Right kidney (tissue), 1 donor: ENCODE measurements around the gene DLG2.

Source experiments
- DNase-seq: peaks from one replicate; pipeline ENCODE4 v3.0.0-alpha.2; 2016

The DLG2 gene

GRCh38 chr11:85551881-85552280, 75.3 kb downstream of the DLG2 start:
- no peak for DNase-seq

- DNase-seq: no peak
These were observed 85.5 kb downstream of the DLG2 start for GRCh38 chr11:85541683-85542082.

DNA sequence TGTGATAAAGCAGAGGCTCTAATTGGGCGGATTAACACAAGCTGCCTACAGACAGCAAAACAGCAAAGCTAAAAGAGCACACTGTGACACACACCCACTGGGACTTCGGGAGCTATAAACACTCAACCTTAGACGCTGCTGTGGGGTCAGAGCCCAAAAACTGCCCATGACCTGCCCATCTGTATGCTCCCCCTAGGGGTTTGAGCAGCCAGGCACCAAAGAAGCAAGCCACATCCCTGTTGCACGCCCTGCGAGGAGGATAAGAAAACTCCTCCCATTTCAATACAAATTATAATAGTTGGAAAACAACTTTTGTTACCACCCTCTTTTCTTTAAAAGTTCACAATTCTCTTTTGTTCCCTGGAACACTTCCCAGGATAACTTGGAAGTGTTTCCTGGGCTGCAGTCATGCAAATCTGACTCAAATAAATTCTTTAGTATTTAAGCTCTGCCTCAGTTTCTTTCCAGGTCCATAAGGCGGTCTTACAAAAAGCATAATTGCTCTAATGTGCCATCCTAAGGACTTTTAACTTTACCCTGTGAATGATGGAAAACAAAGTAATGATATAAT, 86.4 kb downstream of the DLG2 start:
- no peak for DNase-seq

DNA sequence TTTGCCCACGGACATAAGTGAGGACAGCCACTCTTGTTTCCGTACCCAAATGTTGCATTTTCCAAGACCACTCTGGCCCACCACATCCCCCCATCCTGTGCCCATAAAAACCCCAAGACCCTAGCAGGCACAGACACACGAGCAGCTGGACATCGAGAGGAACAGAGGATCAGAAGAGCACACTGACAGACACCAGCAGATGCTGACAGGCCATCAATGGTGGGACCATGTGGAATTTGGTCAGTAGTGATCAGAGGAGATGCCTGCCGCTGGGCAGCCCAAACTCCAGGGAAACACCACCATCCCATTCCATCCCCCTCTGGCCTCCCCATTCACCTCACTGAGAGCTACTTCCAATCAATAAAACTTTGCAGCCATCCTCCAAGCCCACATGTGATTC, 87.0 kb downstream of the DLG2 start:
- no peak for DNase-seq

- DNase-seq: no peak
These were observed 87.4 kb downstream of the DLG2 start for GRCh38 chr11:85539740-85540139.

- no peak for DNase-seq
These were observed 88.0 kb downstream of the DLG2 start for GRCh38 chr11:85539029-85539689.

DNA sequence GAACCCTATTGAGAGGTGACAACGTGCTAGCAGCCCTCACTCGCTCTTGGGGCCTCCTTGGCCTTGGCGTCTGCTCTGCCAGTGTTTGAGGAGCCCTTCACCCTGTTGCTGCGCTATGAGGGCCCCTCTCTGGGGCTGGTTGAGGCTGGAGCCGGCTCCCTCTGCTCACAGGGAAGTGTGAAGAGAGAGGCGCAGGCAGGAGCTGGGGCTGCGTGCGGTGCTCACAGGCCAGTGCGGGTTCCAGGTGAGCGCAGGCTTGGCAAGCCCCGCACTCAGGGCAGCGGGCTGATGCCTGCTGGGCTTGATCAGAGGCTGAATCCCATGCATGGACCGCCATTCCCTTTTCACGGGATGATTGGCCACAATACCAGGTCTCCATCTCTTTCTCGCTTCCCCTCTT, 90.7 kb downstream of the DLG2 start:
- DNase-seq: no peak

DNA sequence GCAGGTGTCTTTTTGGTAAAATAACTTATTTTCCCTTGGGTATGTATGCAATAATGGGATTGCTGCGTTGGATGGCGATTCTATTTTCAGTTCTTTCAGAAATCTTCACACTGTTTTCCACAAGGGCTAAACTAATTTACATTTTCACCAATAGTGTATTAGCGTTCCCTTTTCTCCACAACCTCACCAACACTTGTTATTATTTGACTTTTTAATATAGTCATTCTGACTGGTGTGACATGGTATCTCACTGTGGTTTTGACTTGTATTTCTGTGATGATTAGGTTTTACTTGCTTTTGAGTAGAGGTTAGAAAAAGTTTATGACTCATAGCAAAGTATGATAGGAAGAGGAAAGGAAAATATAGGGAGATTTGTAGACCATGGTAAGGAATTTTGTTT, 92.3 kb downstream of the DLG2 start:
- no peak for DNase-seq

DNA sequence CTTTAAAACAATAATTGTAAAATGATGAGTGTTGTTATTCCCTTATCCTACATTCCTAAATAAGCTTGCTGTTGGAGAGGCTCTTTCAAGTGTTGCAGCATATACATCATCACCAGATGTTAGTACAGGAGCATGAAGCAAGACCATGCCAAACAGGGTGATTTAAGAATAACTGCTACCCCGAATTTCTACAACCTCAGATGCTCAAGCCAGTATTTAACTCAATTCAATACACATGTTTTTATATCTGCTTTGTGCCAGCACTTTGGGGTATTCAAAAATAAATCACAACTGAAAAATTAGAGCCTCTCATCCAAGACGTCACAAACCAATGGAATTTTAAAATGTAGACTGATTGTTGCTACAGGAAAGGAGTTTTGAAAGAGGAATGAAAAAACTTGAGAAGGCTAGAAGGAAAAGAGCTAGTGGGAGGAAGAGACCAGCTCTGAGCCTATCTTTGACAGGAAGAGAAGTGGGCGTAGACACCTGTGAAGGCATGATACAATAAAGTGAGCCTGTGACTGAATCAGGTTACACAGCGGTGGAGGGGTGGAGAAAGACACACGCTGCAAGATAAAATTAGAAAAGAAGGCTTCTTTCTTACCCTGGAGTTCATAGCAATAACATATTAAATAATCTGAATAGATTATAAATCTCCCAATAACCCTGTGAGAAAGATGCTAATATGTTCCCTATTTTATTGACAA, 95.8 kb downstream of the DLG2 start:
- no peak for DNase-seq

- DNase-seq: no peak
These were observed 96.5 kb downstream of the DLG2 start for GRCh38 chr11:85530634-85531033.

- DNase-seq: no peak
These were observed 100.6 kb downstream of the DLG2 start for GRCh38 chr11:85526564-85526963.

GRCh38 chr11:85525686-85526085, 101.5 kb downstream of the DLG2 start:
- no peak for DNase-seq

- no peak for DNase-seq
These were observed 109.9 kb downstream of the DLG2 start for GRCh38 chr11:85517272-85517671.

DNA sequence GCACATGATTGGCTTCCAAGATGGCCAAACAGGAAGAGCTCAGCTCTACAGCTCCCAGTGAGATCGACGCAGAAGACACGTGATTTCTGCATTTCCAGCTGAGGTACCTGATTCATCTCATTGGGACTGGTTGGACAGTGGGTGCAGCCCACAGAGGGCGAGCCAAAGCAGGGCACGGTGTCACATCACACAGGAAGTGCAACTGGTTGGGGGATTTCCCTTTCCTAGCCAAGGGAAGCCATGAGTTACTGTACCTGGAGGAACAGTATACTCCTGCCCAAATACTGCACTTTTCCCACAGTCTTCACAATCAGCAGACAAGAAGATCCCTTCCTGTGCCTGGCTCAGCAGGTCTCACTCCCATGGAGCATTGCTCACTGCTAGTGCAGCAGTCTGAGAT, 131.2 kb downstream of the DLG2 start:
- no peak for DNase-seq

DNA sequence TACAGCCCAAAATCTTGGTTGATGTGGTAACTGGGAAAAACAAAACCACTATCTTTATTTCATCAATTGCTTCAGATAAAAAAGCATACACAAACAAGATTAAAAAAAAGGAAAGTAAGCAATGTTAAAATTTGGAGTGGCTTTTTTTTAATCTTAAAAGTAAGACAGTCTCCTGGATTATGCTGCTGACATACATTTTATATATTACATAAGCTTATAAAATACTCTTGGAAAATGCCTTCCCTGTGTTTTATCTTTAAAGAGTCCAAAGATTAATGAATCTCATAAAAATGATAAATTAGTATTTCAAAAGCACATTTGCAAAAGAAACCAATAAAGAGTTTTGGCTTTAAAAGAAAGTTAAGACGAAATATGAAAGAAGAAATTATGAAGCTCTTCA, 132.7 kb downstream of the DLG2 start:
- no peak for DNase-seq

GRCh38 chr11:85485902-85486301, 141.2 kb downstream of the DLG2 start:
- DNase-seq: no peak

GRCh38 chr11:85483861-85484260, 143.3 kb downstream of the DLG2 start:
- no peak for DNase-seq

- no peak for DNase-seq
These were observed 145.3 kb downstream of the DLG2 start for GRCh38 chr11:85481862-85482261.

- no peak for DNase-seq
These were observed 151.3 kb downstream of the DLG2 start for GRCh38 chr11:85475660-85476517.

GRCh38 chr11:85472953-85473352, 154.2 kb downstream of the DLG2 start:
- DNase-seq: no peak

- no peak for DNase-seq
These were observed 162.9 kb downstream of the DLG2 start for GRCh38 chr11:85464283-85464682.

DNA sequence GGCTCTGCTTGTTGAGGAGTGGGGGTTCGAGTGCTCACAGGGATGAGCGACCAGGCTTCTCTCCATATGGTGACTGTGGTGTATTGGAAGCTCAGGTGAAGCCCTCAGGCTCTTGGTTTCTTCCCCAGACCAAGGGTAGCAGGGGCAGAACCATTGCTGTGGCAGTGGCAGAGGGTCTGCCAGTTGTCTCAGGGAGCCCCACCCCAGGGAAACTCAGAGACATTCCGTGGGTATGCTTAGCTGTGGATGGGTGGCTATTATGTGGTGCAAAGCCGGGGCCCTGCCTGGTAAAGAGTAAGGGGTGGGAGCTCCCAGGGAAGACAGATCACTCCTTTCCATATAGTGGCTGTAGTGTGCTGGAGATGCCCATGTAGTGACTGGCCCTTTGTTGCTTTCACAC, 167.8 kb downstream of the DLG2 start:
- no peak for DNase-seq

GRCh38 chr11:85444479-85444878, 182.7 kb downstream of the DLG2 start:
- no peak for DNase-seq
